BE2C (cell line): ENCODE measurements around the gene ATR.

Experiments
- DNase-seq: peaks from one replicate; pipeline ENCODE4 v3.0.0-alpha.2; 2020
- H3K27me3 ChIP-seq: fragments of 250-450 bp; sonication (Bioruptor Pico); 2 replicates; pipeline ENCODE4 v1.5.1; 2020; ENCODE audit warnings: mild to moderate bottlenecking
- H3K36me3 ChIP-seq: fragments of 250-450 bp; sonication (Bioruptor Pico); 2 replicates; pipeline ENCODE4 v1.5.1; 2020; ENCODE audit warnings: mild to moderate bottlenecking
- H3K4me1 ChIP-seq: fragments of 250-450 bp; sonication (Bioruptor Pico); 2 replicates; pipeline ENCODE4 v1.5.1; 2020
- H3K4me3 ChIP-seq: 2 replicates; pipeline ENCODE4 v1.5.1; 2011; ENCODE audit warnings: low read depth, low read length
- H3K9me3 ChIP-seq: fragments of 250-450 bp; sonication (Bioruptor Pico); 2 replicates; pipeline ENCODE4 v1.5.1; 2020
- CTCF ChIP-seq: IDR thresholded peaks from 2 replicates; pipeline ENCODE4 v1.5.1; 2012; ENCODE audit warnings: mild to moderate bottlenecking, low read depth, low read length

ATR gene

DNA sequence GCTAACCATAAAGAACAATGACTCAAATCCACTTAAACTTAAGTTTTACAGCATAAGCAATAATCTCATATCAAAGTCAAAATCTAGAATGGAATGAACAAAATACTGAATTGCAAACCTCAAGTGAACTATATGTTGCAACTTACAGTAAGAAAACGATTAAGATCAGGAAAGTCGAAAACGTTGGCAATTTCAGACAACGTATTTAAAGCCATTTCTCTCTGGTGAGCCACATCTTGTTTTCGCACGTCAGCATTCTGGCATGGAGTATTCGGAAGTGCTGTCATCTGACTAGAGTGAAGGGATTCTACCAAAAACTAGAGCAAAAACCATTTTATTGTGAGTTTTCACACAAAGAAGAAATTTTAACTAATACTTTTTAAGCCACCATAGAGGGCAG lies 28.5 kb downstream of the ATR start:
- TF ChIP-seq CTCF: no peak
- H3K4me3 ChIP-seq: no peak overlapping the region
- no peaks in the 10 kb centered on the region for H3K9me3 ChIP-seq
- no peak for DNase-seq
- H3K27me3 ChIP-seq: no peaks in the 10 kb centered on the region
- H3K36me3 ChIP-seq: peaks cover 72% of the 10 kb centered on the region
- no peaks in the 10 kb centered on the region for H3K4me1 ChIP-seq

GRCh38 chr3:142543307-142543706 lies 35.2 kb downstream of the ATR start:
- H3K4me3 ChIP-seq: no peak overlapping the region
- no peaks in the 10 kb centered on the region for H3K4me1 ChIP-seq
- no peaks in the 10 kb centered on the region for H3K27me3 ChIP-seq
- TF ChIP-seq CTCF: no peak
- H3K36me3 ChIP-seq: peaks cover 19% of the 10 kb centered on the region
- H3K9me3 ChIP-seq: no peaks in the 10 kb centered on the region
- no peak for DNase-seq

GRCh38 chr3:142542054-142542453 lies 36.5 kb downstream of the ATR start:
- Histone ChIP-seq H3K4me3 (no peak overlapping the region), H3K36me3 (peaks cover 13% of the 10 kb centered on the region), H3K9me3 (no peaks in the 10 kb centered on the region), H3K4me1 (no peaks in the 10 kb centered on the region), H3K27me3 (no peaks in the 10 kb centered on the region)
- DNase-seq: no peak
- no peak for TF ChIP-seq CTCF

GRCh38 chr3:142536519-142536918 lies 42.0 kb downstream of the ATR start:
- no peak overlapping the region for H3K4me3 ChIP-seq
- no peak for DNase-seq
- H3K36me3 ChIP-seq: peaks cover 50% of the 10 kb centered on the region
- no peak for TF ChIP-seq CTCF
- H3K9me3 ChIP-seq: no peaks in the 10 kb centered on the region
- no peaks in the 10 kb centered on the region for H3K4me1 ChIP-seq
- H3K27me3 ChIP-seq: no peaks in the 10 kb centered on the region; the same call in 1 of the 2 replicates

DNA sequence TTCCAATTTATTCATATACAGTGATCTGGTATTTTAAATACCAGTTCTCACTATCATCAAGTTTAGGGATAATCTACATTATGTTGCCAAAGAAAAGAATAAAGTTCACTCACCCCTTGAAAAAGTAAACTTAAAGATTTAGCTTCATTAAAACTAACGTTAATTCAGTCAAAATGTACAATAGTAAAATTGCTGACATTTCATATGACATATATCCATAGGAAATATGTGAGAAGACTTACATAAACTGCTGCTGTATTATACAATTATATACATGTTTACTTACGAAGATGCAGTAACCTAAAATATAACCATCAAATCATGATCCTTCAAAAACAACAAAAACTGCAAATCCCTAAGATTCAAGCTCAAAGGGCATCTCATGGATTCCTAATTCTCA lies 44.0 kb downstream of the ATR start:
- no peak for DNase-seq
- no peaks in the 10 kb centered on the region; the same call in 1 of the 2 replicates for H3K9me3 ChIP-seq
- H3K4me1 ChIP-seq: no peaks in the 10 kb centered on the region
- H3K36me3 ChIP-seq: peaks cover 55% of the 10 kb centered on the region
- no peak for TF ChIP-seq CTCF
- H3K4me3 ChIP-seq: no peak overlapping the region
- H3K27me3 ChIP-seq: no peaks in the 10 kb centered on the region; the same call in 1 of the 2 replicates

DNA sequence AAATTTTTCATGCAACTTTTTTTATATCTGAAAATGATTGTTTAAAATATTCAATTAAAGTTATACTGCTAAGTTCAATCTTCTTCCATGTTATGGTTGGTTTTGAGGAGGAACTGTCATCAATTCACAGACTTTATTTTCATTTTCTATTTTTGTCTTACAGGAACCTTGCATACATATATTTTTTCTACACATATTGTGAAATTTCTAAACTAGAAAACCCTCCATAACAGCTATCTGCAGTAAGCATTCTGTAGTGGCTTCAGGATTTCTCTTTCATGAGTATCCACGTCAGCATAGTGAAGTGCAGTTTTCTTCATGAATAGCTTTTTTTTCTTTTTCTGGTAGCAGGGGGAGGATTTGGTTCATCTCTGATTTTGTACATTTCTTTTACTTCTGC lies 48.2 kb downstream of the ATR start:
- DNase-seq: no peak
- Histone ChIP-seq H3K4me1 (no peaks in the 10 kb centered on the region), H3K27me3 (no peaks in the 10 kb centered on the region; the same call in 1 of the 2 replicates), H3K9me3 (no peaks in the 10 kb centered on the region; the same call in 1 of the 2 replicates), H3K36me3 (peaks cover 52% of the 10 kb centered on the region), H3K4me3 (no peak overlapping the region)
- no peak for TF ChIP-seq CTCF
